IMR-90 (cell line): ENCODE results near the gene NUBP2. TPM values are rescaled to one million over a fixed set of nuclear protein-coding genes. Genes with fewer than 3 reads are reported as not detected.

Experiments used
- ATAC-seq: fragments of 200-7000 bp; cut with Tn5 transposase; 2 replicates; pipeline ENCODE4 v1.9.1; 2020; ENCODE audit warnings: low read depth, mild to moderate bottlenecking, moderate library complexity
- BruUV-seq: library from RNA; stranded (reverse); fragments of 400-500 nt; replicated peaks from 2 replicates; lab custom pipeline; 2021; lab: Mats Ljungman, UMichigan
- CTCF ChIA-PET: fragments of 300-600 bp; formaldehyde crosslinking; extraction: SDS; loops from one replicate; lab custom pipeline; 2021; ENCODE audit warnings: antibody characterized with exemption; lab: Yijun Ruan, JAX
- POLR2A ChIA-PET: fragments of 300-600 bp; sonication (Branson Sonifier 250); formaldehyde crosslinking; loops from one replicate; lab custom pipeline; 2022; ENCODE audit warnings: antibody characterized with exemption; ENCODE audit not compliant: unreplicated experiment; lab: Charles Lee
- DNase-seq: peaks from one replicate; pipeline ENCODE4 v3.0.0; 2013
- H2AFZ ChIP-seq: replicated peaks from 2 replicates; pipeline ENCODE3; 2013; ENCODE audit warnings: low read length, mild to moderate bottlenecking; ENCODE audit not compliant: poor library complexity
- H2AK5ac ChIP-seq: 2 replicates; pipeline ENCODE4 v1.6.1; 2013; ENCODE audit warnings: low read depth, low read length, inconsistent platforms
- H2AK9ac ChIP-seq: replicated peaks from 2 replicates; pipeline ENCODE3; 2013; ENCODE audit warnings: mild to moderate bottlenecking, low read depth, low read length, moderate library complexity; ENCODE audit not compliant: poor library complexity
- H2BK120ac ChIP-seq: 2 replicates; pipeline ENCODE4 v1.6.1; 2013; ENCODE audit warnings: low read depth, low read length, inconsistent platforms
- H2BK15ac ChIP-seq: 3 replicates; pipeline ENCODE4 v1.6.1; 2013; ENCODE audit warnings: low read depth, low read length, inconsistent platforms
- H2BK20ac ChIP-seq: 2 replicates; pipeline ENCODE4 v1.6.1; 2013; ENCODE audit warnings: low read depth, mild to moderate bottlenecking, inconsistent platforms, low read length, moderate library complexity
- H2BK5ac ChIP-seq: 2 replicates; pipeline ENCODE4 v1.6.1; 2013; ENCODE audit warnings: mild to moderate bottlenecking, low read depth, low read length, inconsistent platforms; ENCODE audit not compliant: poor library complexity, severe bottlenecking
- H3K14ac ChIP-seq: replicated peaks from 2 replicates; pipeline ENCODE4 v1.6.1; 2013; ENCODE audit warnings: low read depth, low read length, inconsistent platforms
- H3K18ac ChIP-seq: 2 replicates; pipeline ENCODE4 v1.6.1; 2013; ENCODE audit warnings: low read depth, low read length, control low read depth
- H3K23ac ChIP-seq: 2 replicates; pipeline ENCODE4 v1.6.1; 2013; ENCODE audit warnings: low read depth, low read length, inconsistent platforms
- H3K27ac ChIP-seq: 2 replicates; pipeline ENCODE4 v1.5.1; 2013; ENCODE audit warnings: mild to moderate bottlenecking, control low read depth, low read length; ENCODE audit not compliant: insufficient read depth
- H3K27me3 ChIP-seq: 2 replicates; pipeline ENCODE4 v1.6.1; 2013; ENCODE audit warnings: low read length; ENCODE audit not compliant: control insufficient read depth, insufficient read depth
- H3K36me3 ChIP-seq: 2 replicates; pipeline ENCODE4 v1.6.1; 2013; ENCODE audit warnings: low read length, mixed read lengths; ENCODE audit not compliant: control insufficient read depth, insufficient read depth
- H3K4ac ChIP-seq: 2 replicates; pipeline ENCODE4 v1.6.1; 2013; ENCODE audit warnings: low read depth, low read length, inconsistent platforms
- H3K4me1 ChIP-seq: 2 replicates; pipeline ENCODE4 v1.6.1; 2013; ENCODE audit warnings: low read length, mixed read lengths; ENCODE audit not compliant: control insufficient read depth, insufficient read depth
- H3K4me2 ChIP-seq: 2 replicates; pipeline ENCODE4 v1.6.1; 2013; ENCODE audit warnings: low read depth, mild to moderate bottlenecking, control low read depth, low read length, moderate library complexity
- H3K4me3 ChIP-seq: 2 replicates; pipeline ENCODE4 v1.5.1; 2013; ENCODE audit warnings: low read depth, mild to moderate bottlenecking, control low read depth, low read length, moderate library complexity; ENCODE audit not compliant: insufficient read depth
- H3K56ac ChIP-seq: 2 replicates; pipeline ENCODE4 v1.6.1; 2013; ENCODE audit warnings: low read length, inconsistent platforms; ENCODE audit not compliant: insufficient read depth; ENCODE audit errors: extremely low read depth
- H3K79me1 ChIP-seq, 2 experiments: 2 replicates each; pipeline ENCODE4 v1.6.1; 2013; ENCODE audit warnings: low read length in 2 of 2, inconsistent platforms in 1 of 2, low read depth in 1 of 2
- H3K9ac ChIP-seq: 2 replicates; pipeline ENCODE4 v1.6.1; 2013; ENCODE audit warnings: low read depth, low read length, control low read depth
- H3K9me1 ChIP-seq: 2 replicates; pipeline ENCODE4 v1.6.1; 2013; ENCODE audit warnings: low read length, inconsistent platforms; ENCODE audit not compliant: insufficient read depth
- H3K9me3 ChIP-seq: 2 replicates; pipeline ENCODE4 v1.6.1; 2013; ENCODE audit warnings: low read length; ENCODE audit not compliant: control insufficient read depth, insufficient read depth
- H4K20me1 ChIP-seq: 2 replicates; pipeline ENCODE4 v1.6.1; 2013; ENCODE audit warnings: low read length, inconsistent platforms; ENCODE audit not compliant: insufficient read depth
- H4K5ac ChIP-seq: 2 replicates; pipeline ENCODE4 v1.6.1; 2013; ENCODE audit warnings: mild to moderate bottlenecking, low read depth, low read length, control low read depth
- H4K8ac ChIP-seq, 2 experiments: 2 replicates each; pipeline ENCODE4 v1.6.1; 2013; ENCODE audit warnings: low read depth in 2 of 2, low read length in 2 of 2, control low read depth in 1 of 2, inconsistent platforms in 1 of 2
- H4K91ac ChIP-seq: 2 replicates; pipeline ENCODE4 v1.6.1; 2013; ENCODE audit warnings: low read depth, low read length, inconsistent platforms; ENCODE audit not compliant: insufficient read depth
- BHLHE40 ChIP-seq: fragments of 150-350 bp; IDR thresholded peaks from 2 replicates; pipeline ENCODE4 v1.6.1; 2016; ENCODE audit warnings: mild to moderate bottlenecking, low read depth, low read length
- CEBPB ChIP-seq: IDR thresholded peaks from 2 replicates; pipeline ENCODE4 v1.6.1; 2012; ENCODE audit warnings: low read depth, low read length, improper control_type of control experiment
- CHD1 ChIP-seq: IDR thresholded peaks from 2 replicates; pipeline ENCODE4 v1.6.1; 2012; ENCODE audit warnings: low read depth, low read length, improper control_type of control experiment
- CTCF ChIP-seq: conservative IDR thresholded peaks from 2 replicates; pipeline ENCODE4 v1.5.1; 2012; ENCODE audit warnings: mild to moderate bottlenecking, low read depth, low read length, improper control_type of control experiment
- ELK1 ChIP-seq: fragments of 150-350 bp; IDR thresholded peaks from 2 replicates; pipeline ENCODE4 v1.6.1; 2016; ENCODE audit warnings: low read depth, mild to moderate bottlenecking, low read length, moderate library complexity, borderline replicate concordance
- FOS ChIP-seq: fragments of 150-350 bp; IDR thresholded peaks from 2 replicates; pipeline ENCODE4 v1.6.1; 2016; ENCODE audit warnings: low read depth, low read length
- MAFK ChIP-seq: IDR thresholded peaks from 2 replicates; pipeline ENCODE4 v1.6.1; 2012; ENCODE audit warnings: low read depth, low read length, improper control_type of control experiment
- MAZ ChIP-seq: IDR thresholded peaks from 2 replicates; pipeline ENCODE4 v1.6.1; 2012; ENCODE audit warnings: low read depth, mild to moderate bottlenecking, low read length, improper control_type of control experiment, moderate library complexity, borderline replicate concordance
- MXI1 ChIP-seq: IDR thresholded peaks from 2 replicates; pipeline ENCODE4 v1.6.1; 2012; ENCODE audit warnings: low read depth, mild to moderate bottlenecking, low read length, moderate library complexity, borderline replicate concordance
- POLR2A ChIP-seq: IDR thresholded peaks from 2 replicates; pipeline ENCODE4 v1.6.1; 2012; ENCODE audit warnings: mild to moderate bottlenecking, low read depth, low read length
- RAD21 ChIP-seq: IDR thresholded peaks from 2 replicates; pipeline ENCODE4 v1.6.1; 2012; ENCODE audit warnings: low read length, improper control_type of control experiment
- RCOR1 ChIP-seq: IDR thresholded peaks from 2 replicates; pipeline ENCODE4 v1.6.1; 2012; ENCODE audit warnings: mild to moderate bottlenecking, low read length, improper control_type of control experiment; ENCODE audit not compliant: insufficient replicate concordance
- RFX5 ChIP-seq: IDR thresholded peaks from 2 replicates; pipeline ENCODE4 v1.8.0; 2012; ENCODE audit warnings: low read depth, mild to moderate bottlenecking, low read length, moderate library complexity
- SMC3 ChIP-seq: fragments of 150-350 bp; IDR thresholded peaks from 2 replicates; pipeline ENCODE4 v1.6.1; 2016; ENCODE audit warnings: low read depth, mild to moderate bottlenecking, antibody characterized with exemption, low read length, moderate library complexity
- WGBS, 2 experiments: methylation state at CpG; one replicate each; pipeline versions ENCODE4 v1.1.5 to v1.1.7; 2013; ENCODE audit warnings: missing lambda C conversion rate in 2 of 2; ENCODE audit not compliant: insufficient read length in 1 of 2; ENCODE audit errors: extremely low coverage in 2 of 2; 5-methylcytosine and 5-hydroxymethylcytosine counted together
- dilution Hi-C: fragments of 300-500 bp; cut with HindIII; formaldehyde crosslinking; loops from one replicate; pipeline ENCODE4 v1.14.3; 2018; ENCODE audit warnings: low sequenced_read_pairs; ENCODE audit not compliant: unreplicated experiment
- in situ Hi-C: fragments of 300-500 bp; cut with MboI; formaldehyde crosslinking; loops from 3 replicates; pipeline ENCODE4 v1.14.3; 2019; ENCODE audit warnings: low sequenced_read_pairs, inconsistent platforms, mixed read lengths
- intact Hi-C: fragments of 100-400 bp; cut with micrococcal nuclease; formaldehyde crosslinking; loops from 2 replicates; pipeline ENCODE4 v1.10.0; 2022
- polyA plus RNA-seq, 3 experiments: library from polyadenylated mRNA; depleted of rRNA; stranded (reverse); fragments of >200 nt; gene quantifications; 2 replicates each; pipeline ENCODE4 v1.2.3, GENCODE V29; 2012; ENCODE audit warnings: low replicate concordance in 1 of 3
- total RNA-seq: library from RNA; depleted of rRNA; stranded (reverse); fragments of >200 nt; gene quantifications from 2 replicates; pipeline ENCODE4 v1.2.3, GENCODE V29; 2012

Gene NUBP2
- total and polyA plus RNA-seq, 2 of the 4 experiments (the other 2 are of a cell fraction) = 62.6 to 131 TPM

- no peak overlapping the region for H3K23ac ChIP-seq
- no peak overlapping the region for H3K56ac ChIP-seq
- peaks cover 32% of the 10 kb centered on the region for H3K36me3 ChIP-seq
- intact Hi-C loops = loop anchor here (5.0 kb wide), 1 partner anchor 42 kb away; the partner anchor contains the start of genes FAHD1 and HAGH
- dilution Hi-C loops = no loop called here
- BruUV-seq = no TSS peak
- no peak overlapping the region for H3K4ac ChIP-seq
- no peak overlapping the region for H2AK5ac ChIP-seq
- no peak overlapping the region for H3K9ac ChIP-seq
- H2BK15ac ChIP-seq = no peak overlapping the region
- no peak overlapping the region for H2BK5ac ChIP-seq
- no peak overlapping the region for H3K4me3 ChIP-seq
- no peaks in the 10 kb centered on the region for H3K27me3 ChIP-seq
- DNase-seq (no peak), ATAC-seq (no peak)
- no peak overlapping the region for H4K91ac ChIP-seq
- peaks cover 3% of the 10 kb centered on the region; the same call in 1 of the 2 replicates for H3K4me1 ChIP-seq
- CTCF ChIA-PET = no interaction called here
- peak overlapping the region; percentile 55 for H2AK9ac ChIP-seq
- no peak overlapping the region for H4K8ac ChIP-seq
- H3K9me1 ChIP-seq = peaks cover 7% of the 10 kb centered on the region; the same call in 1 of the 2 replicates
- no peak overlapping the region for H3K27ac ChIP-seq
- no peak overlapping the region for H3K4me2 ChIP-seq
- no peak overlapping the region for H3K18ac ChIP-seq
- no peak overlapping the region for H2BK120ac ChIP-seq
- peaks cover 17 to 55% of the 10 kb centered on the region in 2 experiments for H3K79me1 ChIP-seq
- H2AFZ ChIP-seq = no peak overlapping the region
- H4K20me1 ChIP-seq = peaks cover 38% of the 10 kb centered on the region
- H4K5ac ChIP-seq = no peak overlapping the region
- POLR2A ChIA-PET = no interaction called here
- in situ Hi-C loops = no loop called here
- no peak overlapping the region for H2BK20ac ChIP-seq
- 94% methylated on average over 7 of the region's 26 CpGs; no CpG with 5 or more reads in 1 of the 2 experiments for WGBS, 2 experiments
- H3K14ac ChIP-seq = no peak overlapping the region
- no peaks in the 10 kb centered on the region for H3K9me3 ChIP-seq
- TF ChIP-seq RAD21 = no peak
- no peak for TF ChIP-seq ELK1
- TF ChIP-seq SMC3 = no peak
- no peak for TF ChIP-seq MXI1
- TF ChIP-seq CTCF = no peak
- TF ChIP-seq RCOR1 = no peak
- TF ChIP-seq POLR2A = no peak
- no peak for TF ChIP-seq CEBPB
- TF ChIP-seq CHD1 = no peak
- no peak for TF ChIP-seq BHLHE40
- TF ChIP-seq FOS = no peak
- TF ChIP-seq MAZ = no peak
- no peak for TF ChIP-seq MAFK
- no peak for TF ChIP-seq RFX5
Measured at GRCh38 chr16:1784977-1785845, 2.5 kb downstream of the NUBP2 start.
